T-helper 9 cell (primary cell): ENCODE measurements around the gene SMIM13.

Source experiments
- DNase-seq: peaks from one replicate; pipeline ENCODE4 v3.0.0-alpha.2; 2020
- total RNA-seq, 2 donors: gene quantifications; one replicate each; lab custom pipeline; 2026; lab: John Stamatoyannopoulos, UW

Gene SMIM13
- total RNA-seq = 10.6 to 21.8 reads per million in 2 donors

DNA sequence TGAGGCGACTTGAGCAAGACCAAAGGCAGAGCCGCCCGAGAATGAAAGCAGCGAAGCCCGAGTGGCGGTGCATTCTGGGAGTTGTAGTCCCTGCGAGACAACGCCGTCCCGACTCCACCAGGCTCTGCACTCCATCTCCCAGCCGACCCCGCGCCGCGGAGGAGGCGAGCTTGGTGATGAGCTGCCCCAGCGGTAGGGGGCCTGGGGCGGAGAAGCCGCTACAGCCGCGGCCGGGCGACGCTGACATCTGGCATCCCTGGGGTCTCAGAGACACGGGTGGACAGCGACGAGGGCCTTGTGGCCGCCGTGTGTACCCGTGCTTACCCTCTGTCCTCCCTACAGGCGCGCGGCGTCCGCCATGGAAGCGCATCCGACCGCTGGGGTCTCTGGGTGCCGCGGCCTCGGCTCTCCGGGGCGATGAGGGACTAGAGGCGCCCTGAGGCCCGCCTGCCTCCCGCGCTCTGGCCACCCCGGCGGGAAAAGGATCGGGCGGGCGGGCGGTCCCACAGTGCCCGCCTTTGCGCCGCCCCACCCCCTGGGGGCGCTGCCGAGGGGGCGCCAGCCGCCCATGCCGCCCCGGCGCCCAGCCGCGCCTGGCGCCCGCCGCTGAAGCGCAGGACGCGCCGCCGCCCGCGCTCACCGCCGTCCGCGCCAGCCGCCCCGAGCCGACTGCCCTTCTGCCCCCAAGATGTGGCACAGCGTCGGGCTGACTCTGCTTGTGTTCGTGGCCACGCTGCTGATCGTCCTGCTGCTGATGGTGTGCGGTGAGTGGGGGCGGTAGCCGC is at the start of gene SMIM13:
TSS of gene SMIM13 (plus strand) at position 209 of the 785 bp plus-strand sequence. CDS start at position 689, 480 bp downstream.
- peak; percentile 94 for DNase-seq

DNA sequence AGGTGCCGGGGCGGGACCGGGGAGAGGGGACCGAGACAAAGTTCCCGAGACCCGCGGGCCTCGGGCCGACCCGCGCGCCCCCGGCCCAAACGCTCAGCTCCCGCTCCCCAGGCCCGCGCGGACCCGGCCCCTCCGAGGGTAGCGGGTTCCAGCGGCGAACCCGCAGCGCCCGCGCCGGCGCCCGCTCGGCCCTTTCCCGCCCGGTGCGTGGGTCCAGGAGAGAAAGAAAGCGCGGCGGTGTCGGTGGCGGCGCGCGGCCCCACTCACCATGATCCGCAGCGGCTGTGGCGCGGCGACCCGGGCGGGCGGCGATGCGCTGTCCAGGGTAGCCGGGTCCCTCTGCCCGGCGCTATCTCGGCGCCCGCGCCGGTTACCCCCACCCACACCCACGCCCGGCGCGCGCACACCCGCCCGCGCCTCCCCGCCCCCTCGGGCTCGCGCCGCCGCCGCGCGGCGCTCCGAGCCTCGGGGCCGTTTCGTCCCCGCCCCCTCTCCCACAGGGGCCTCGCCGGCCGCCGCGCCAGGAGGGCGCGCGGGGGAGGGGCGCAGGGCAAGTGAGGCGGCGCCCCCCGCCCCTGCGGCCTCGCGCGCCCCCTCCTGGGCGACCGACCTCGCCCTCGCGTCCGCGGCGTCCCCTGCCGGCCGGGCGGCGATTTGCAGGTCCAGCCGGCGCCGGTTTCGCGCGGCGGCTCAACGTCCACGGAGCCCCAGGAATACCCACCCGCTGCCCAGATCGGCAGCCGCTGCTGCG is 49.5 kb upstream of the SMIM13 start, which contains the start of gene ELOVL2:
TSS of gene ELOVL2 (minus strand) at position 345 of the 751 bp plus-strand sequence. CDS start at position 270, 75 bp downstream.
- no peak for DNase-seq

DNA sequence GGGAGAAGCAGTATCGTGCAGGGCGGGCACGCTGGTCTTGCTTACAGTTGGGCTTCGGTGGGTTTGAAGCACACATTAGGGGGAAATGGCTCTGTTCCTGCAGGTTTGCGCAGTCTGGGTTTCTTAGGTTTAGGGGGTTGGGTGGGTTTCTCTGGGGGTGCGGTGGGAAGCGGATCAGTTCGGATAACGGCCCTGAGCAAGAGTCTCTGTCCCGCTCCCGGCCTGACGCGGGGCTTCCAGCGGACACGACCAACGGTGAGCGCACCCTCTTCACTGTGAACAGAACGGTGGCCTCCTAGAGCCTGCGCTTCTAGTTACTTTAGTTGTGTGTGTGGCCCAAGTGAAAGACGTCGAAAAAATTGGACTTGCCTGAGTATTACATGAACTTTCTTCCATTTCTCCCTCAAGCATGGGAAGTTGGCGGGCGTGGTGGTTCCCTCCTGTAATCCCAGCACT is 48.9 kb upstream of the SMIM13 start:
- DNase-seq = no peak

GRCh38 chr6:11050731-11051130 is 42.9 kb upstream of the SMIM13 start:
- no peak for DNase-seq

DNA sequence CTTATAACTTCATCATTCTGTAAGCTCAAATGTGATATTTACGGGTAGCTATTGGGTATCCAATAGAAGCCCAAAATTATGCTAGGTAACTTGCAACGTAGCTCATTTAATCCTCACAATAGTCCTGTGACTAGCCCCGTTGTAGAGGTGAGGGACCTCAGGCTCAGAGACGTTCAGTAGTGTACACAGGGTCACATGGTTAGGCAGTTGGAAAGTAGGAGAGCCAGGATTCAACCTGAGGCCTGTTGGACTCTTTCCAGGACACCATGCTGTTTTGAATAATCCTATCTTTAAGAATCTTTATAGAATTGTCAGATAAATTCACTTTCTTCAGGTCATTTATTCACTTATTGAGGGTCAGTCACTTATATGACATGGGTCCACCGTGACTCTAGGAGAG is 40.3 kb upstream of the SMIM13 start:
- no peak for DNase-seq

DNA sequence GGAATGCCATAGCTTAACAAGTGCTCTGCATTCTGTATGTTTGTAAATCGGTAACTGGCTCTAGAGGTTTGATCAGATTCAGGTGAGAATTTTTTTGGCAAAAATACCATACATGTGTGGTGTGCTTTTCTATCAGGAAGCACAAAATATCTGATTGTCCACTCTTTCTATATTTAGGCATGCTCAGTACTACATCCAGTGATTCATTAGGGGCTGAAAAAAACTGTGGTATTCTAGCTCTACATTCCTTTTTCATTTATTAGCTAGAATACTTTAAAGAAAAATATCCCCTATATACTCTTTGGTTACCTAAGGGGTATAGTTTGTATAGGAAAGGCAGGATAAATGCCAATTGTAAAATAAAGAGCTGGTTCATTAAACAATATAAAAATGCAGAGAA is 38.9 kb upstream of the SMIM13 start:
- no peak for DNase-seq

- DNase-seq = no peak
These were observed 38.5 kb upstream of the SMIM13 start for GRCh38 chr6:11055127-11055627.

GRCh38 chr6:11056871-11057270 is 36.8 kb upstream of the SMIM13 start:
- DNase-seq = no peak

- DNase-seq = no peak
These were observed 35.2 kb upstream of the SMIM13 start for GRCh38 chr6:11058406-11058805.

DNA sequence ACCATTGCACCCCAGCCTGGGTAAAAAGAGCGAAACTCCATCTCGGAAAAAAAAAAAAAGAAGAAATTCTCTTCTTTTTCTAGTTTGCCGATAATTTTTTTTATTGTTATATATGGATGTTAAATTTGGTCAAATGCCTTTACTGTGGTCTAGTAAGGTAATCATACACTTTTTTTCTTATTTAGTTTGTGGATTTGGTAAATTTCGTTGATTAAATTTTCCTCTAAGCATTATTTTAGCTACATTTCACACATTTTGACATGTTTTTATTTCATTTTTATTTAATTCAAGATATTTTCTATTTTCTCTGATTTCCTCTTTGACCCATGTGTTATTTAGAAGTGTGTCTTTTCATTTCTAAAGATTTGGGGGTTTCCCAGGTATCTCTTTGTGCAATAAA is 31.6 kb upstream of the SMIM13 start:
- DNase-seq = no peak

- no peak for DNase-seq
These were observed 30.9 kb upstream of the SMIM13 start for GRCh38 chr6:11062715-11063114.

DNA sequence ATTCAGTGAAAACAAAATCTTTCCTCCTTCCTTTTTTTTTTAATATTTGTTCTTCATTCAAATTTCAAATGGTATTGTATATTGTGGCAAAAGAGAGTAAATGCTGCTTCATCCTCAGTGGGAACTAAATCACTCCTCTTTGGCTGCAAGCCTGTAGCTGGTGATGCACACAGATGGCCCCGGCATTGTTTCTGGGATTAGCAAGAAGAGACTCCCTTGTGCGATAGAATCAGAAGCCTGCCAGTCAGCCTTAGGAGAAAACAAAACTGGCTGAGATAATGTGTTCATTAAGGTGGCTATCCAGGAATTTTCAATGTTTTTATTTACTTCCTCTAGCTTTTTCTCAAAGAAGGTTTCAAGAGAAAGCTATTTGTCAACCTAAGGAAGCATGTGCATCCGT is 28.8 kb upstream of the SMIM13 start:
- DNase-seq = no peak

- no peak for DNase-seq
These were observed 28.0 kb upstream of the SMIM13 start for GRCh38 chr6:11065436-11066202.

GRCh38 chr6:11066505-11067347 is 26.9 kb upstream of the SMIM13 start:
- no peak for DNase-seq

DNA sequence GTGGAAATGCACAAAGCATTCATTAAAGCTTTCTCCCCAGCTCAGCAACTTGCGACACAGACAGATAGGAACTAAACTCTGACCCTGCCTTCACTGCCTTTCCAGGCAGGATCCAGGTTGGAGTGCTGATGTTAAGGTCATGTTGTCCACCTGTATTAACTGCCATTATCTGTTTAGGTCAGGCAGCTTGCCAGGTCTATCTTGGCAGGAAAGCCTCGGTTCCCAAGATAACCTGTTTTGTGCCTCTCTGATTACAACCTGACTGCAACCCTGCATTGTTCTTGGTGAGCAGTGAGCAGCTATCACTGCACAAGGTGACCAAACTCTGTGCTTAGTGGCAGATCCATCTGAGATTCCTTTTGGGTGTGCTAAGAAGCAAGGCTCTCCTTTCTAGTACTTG is 26.3 kb upstream of the SMIM13 start:
- no peak for DNase-seq

- DNase-seq = no peak
These were observed 23.9 kb upstream of the SMIM13 start for GRCh38 chr6:11069760-11070159.

- no peak for DNase-seq
These were observed 21.5 kb upstream of the SMIM13 start for GRCh38 chr6:11072101-11072500.

- DNase-seq = no peak
These were observed 17.1 kb upstream of the SMIM13 start for GRCh38 chr6:11076540-11076939.

GRCh38 chr6:11078266-11078665 is 15.4 kb upstream of the SMIM13 start:
- DNase-seq = no peak

GRCh38 chr6:11080296-11080695 is 13.3 kb upstream of the SMIM13 start:
- no peak for DNase-seq

- DNase-seq = no peak
These were observed 10.1 kb upstream of the SMIM13 start for GRCh38 chr6:11083491-11083890.

DNA sequence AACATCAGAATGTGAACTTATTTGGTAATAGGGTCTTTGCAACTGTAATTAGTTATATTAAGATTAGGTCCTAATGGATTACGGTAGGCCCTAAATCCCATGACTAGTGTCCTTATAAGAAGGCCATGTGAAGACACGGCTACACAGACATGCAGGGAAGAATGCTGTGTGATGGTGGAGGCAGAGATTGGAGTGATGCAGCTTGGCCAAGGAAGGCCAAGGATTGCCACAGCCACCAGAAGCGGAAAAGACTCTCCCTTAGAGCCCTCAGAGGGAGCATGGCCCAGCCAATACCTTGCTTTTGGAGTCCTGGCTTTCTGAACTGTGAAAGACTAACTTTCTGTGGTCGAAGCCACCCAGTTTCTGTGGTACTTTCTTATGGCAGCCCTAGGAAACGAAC is 9.7 kb upstream of the SMIM13 start:
- DNase-seq = no peak
